Measurements from ENCODE around the gene LRRK2.

DNA sequence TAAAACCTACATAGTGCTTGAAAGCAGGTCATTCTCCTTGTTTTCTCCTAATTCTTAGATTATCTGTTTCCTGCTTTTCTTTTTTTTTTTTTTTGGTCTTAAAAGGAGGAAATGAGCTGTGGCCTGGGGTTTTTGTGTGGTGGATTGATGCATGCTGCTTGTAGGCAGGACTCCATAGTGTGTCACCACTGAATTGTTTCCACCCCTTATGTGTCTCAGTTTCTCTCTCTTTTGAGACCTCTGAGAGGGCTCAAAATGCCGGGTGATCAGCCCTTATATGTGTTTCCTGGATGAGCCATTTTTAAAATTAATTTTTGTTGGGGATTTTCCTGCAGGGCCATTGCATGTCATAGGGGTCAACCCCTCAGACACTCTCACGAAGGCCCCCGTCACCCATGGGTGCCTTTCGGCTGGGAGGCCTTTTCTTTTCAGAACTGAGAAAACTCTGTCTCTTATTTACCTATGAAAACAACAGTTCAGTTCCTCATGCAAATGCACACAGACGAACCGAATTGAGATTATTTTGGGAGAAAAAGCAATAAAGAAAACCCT, 32.0 kb upstream of the LRRK2 start:
- TF ChIP-seq, protein P1, sequence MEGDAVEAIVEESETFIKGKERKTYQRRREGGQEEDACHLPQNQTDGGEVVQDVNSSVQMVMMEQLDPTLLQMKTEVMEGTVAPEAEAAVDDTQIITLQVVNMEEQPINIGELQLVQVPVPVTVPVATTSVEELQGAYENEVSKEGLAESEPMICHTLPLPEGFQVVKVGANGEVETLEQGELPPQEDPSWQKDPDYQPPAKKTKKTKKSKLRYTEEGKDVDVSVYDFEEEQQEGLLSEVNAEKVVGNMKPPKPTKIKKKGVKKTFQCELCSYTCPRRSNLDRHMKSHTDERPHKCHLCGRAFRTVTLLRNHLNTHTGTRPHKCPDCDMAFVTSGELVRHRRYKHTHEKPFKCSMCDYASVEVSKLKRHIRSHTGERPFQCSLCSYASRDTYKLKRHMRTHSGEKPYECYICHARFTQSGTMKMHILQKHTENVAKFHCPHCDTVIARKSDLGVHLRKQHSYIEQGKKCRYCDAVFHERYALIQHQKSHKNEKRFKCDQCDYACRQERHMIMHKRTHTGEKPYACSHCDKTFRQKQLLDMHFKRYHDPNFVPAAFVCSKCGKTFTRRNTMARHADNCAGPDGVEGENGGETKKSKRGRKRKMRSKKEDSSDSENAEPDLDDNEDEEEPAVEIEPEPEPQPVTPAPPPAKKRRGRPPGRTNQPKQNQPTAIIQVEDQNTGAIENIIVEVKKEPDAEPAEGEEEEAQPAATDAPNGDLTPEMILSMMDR (IDR thresholded peaks at IDR 0.05 in 4 of 5, conservative IDR thresholded peaks at IDR 0.05 in 1 of 5): no peak
- TF ChIP-seq POLR2A (IDR thresholded peaks at IDR 0.05): no peak

Measured in gastrocnemius medialis (tissue), 4 donors.